HG02588 (cell line): Measurements from ENCODE around the gene KRTAP9-6.
"Not testable (repeated sequence)": the region's sequence is repeated elsewhere in the genome, so short reads cannot be mapped to it uniquely, and the experiment has no call there.

ENCODE experiments used
- ATAC-seq: cut with Tn5 transposase; IDR thresholded peaks from one replicate; pipeline ENCODE4 v1.9.1; 2021; ENCODE audit warnings: mild to moderate bottlenecking, moderate library complexity; ENCODE audit not compliant: unreplicated experiment

Gene KRTAP9-6, protein sequence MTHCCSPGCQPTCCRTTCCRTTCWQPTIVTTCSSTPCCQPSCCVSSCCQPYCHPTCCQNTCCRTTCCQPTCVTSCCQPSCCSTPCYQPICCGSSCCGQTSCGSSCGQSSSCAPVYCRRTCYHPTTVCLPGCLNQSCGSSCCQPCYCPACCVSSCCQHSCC

DNA sequence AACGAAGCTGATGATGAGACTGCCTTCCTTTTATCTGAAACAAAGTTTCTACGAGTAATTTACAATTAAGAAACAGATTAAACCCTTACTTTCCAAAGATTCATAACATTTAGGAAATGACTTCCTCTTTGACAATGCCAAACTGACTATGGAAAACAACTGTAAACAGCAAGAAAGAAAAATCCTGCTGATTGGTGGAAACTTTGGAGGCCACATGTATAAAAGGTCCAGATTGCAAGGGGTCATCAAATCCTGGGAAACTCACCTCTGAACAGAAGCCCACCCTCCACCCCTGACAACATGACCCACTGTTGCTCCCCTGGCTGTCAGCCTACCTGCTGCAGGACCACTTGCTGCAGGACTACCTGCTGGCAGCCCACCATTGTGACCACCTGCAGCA lies at the start of gene KRTAP9-6:
Gene KRTAP9-6, plus strand, starts transcription at position 301 of the 400 bp plus-strand sequence. Its CDS starts 0 bp downstream, at position 301.
- no peak for ATAC-seq

DNA sequence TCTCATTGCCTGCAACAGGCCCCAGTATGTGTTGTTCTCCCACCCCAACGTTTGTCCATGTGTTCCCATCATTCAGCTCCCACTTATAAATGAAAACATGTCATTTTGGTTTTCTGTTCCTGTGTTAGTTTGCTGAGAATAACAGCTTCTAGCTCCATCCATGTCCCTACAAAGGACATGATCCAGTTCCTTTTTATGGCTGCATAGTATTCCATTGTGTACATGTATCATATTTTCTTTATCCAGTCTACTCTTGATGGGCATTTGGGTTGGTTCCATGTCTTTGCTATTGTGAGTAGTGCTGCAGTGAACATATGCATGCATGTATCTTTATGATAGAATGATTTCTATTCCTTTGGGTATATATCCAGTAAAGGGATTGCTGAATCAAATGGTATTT lies 49.5 kb upstream of the KRTAP9-6 start:
- ATAC-seq: no peak

DNA sequence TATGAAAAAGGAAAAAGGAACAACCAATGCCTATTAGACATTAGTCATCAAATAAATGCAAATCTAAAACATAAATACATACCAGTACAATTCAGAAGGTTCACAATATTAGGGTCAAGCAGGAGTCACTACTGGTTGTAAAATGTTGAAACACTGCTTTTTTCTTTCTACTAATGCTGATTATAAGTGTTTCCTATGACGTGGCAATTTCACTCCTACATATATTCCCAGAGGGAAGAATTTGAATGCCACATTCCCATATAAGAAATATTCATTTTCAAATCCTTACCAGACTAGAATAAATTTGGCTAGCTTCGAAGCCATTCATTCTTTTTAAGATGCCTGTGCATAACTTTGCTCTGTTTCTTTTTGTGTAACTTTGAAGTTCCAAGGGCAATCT lies 41.4 kb upstream of the KRTAP9-6 start:
- no peak for ATAC-seq

DNA sequence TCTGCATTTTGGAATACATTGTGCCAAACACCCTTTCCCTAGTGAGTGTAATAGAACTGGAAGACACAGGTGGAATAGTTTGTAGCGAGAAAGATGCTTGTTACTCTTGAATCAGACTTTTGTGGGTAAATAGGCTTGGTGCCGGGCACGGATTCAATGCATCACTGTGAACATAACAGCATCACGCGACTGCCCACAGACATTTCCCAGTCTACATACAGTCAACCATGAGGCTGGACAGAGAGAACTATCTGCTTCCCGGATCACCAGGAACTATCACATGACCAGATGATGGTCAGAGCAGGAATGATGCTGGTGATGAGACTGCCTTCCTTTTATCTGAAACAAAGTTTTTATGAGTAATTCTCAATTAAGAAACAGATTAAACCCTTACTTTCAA lies 39.1 kb upstream of the KRTAP9-6 start:
- ATAC-seq: no peak

DNA sequence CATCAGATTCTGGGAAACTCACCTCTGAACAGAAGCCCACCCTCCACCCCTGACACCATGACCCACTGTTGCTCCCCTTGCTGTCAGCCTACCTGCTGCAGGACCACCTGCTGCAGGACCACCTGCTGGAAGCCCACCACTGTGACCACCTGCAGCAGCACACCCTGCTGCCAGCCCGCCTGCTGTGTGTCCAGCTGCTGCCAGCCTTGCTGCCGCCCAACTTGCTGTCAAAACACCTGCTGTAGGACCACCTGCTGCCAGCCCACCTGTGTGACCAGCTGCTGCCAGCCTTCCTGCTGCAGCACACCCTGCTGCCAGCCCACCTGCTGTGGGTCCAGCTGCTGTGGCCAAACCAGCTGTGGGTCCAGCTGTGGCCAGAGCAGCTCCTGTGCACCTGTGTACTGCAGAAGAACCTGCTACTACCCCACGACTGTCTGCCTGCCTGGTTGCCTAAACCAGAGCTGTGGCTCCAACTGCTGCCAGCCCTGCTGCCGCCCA lies 38.5 kb upstream of the KRTAP9-6 start, which contains the start of gene KRTAP9-2:
Gene KRTAP9-2, plus strand, starts transcription at position 51 of the 498 bp plus-strand sequence. Its CDS starts 7 bp downstream, at position 58.
- ATAC-seq: not testable (repeated sequence)

DNA sequence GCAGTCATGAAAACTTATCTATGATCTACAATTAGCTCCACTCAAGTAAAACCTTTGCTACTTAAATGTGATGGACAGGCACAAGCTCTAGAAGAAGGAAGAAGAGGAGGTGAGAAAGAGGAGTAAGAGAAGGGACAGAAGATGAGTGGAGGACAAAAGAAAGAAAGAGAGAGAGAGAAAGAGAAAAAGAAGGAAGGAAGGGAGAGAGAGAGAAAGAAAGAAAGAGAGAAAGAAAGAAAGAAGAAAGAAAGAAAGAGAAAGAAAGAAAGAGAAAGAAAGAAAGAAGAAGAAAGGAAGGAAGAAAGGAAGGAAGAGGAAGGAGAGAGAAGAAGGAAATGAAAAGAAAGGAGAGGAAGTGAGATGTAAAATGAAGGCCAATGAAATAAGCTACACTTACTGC lies 35.1 kb upstream of the KRTAP9-6 start:
- no peak for ATAC-seq

DNA sequence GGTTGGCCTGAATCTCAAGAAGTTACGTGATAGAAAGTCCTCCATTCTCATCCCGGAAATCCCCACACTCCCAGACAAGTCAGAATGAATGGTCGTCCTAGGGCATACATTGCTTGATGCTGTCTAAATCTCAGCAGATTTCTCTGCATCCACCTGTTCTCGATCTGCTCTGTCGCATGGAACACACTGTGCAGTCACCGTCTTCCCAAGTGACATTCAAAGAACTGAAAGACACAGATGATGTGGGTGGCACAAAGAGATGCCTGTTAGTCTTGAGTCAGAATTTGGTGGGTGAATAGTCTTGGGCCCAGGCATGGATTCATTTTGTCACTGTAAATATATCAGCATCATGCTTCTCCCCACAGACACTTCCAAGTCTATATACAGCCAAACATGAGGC lies 33.4 kb upstream of the KRTAP9-6 start:
- ATAC-seq: no peak

DNA sequence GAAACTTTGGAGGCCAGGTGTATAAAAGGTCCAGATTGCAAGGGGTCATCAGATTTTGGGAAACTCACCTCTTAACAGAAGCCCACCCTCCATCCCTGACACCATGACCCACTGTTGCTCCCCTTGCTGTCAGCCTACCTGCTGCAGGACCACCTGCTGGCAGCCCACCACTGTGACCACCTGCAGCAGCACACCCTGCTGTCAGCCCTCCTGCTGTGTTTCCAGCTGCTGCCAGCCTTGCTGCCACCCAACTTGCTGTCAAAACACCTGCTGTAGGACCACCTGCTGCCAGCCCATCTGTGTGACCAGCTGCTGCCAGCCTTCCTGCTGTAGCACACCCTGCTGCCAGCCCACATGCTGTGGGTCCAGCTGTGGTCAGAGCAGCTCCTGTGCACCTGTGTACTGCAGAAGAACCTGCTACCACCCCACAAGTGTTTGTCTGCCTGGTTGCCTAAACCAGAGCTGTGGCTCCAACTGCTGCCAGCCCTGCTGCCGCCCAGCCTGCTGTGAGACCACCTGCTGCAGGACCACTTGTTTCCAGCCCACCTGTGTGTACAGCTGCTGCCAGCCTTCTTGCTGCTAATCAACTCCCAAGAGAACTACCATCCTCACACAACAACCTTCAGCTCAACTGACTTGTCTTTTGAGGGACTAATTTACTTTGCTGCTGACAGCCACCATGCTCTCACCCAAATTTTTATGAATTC lies 32.6 kb upstream of the KRTAP9-6 start, which contains the start of gene KRTAP9-3:
Gene KRTAP9-3, plus strand, starts transcription at position 51 of the 707 bp plus-strand sequence. Its CDS starts 53 bp downstream, at position 104.
- ATAC-seq: not testable (repeated sequence)

DNA sequence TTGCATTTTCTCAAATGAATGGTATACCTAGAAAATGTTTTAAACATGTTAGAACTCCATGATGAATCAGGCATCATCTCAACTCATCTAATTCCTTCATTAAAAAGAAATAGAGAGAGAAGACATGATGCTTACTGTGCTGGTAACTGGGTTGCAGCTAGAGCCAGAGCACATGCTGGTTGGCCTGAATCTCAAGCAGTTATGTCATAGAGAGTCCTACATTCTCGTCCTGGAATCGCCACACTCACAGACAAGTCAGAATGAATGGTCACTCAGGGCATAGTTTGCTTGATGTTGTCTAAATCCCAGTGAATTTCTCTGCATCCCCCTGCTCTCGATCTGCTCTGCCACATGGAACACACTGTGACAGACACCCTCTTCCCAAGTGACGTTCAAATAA lies 28.1 kb upstream of the KRTAP9-6 start:
- not testable (repeated sequence) for ATAC-seq

DNA sequence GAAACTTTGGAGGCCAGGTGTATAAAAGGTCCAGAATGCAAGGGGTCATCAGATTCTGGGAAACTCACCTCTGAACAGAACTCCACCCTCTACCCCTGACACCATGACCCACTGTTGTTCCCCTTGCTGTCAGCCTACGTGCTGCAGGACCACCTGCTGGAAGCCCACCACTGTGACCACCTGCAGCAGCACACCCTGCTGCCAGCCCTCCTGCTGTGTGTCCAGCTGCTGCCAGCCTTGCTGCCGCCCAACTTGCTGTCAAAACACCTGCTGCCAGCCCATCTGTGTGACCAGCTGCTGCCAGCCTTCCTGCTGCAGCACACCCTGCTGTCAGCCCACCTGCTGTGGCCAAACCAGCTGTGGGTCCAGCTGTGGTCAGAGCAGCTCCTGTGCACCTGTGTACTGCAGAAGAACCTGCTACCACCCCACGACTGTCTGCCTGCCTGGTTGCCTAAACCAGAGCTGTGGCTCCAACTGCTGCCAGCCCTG lies 27.2 kb upstream of the KRTAP9-6 start, which contains the start of gene KRTAP9-8:
Gene KRTAP9-8, plus strand, starts transcription at position 51 of the 489 bp plus-strand sequence. Its CDS starts 53 bp downstream, at position 104.
- not testable (repeated sequence) for ATAC-seq

DNA sequence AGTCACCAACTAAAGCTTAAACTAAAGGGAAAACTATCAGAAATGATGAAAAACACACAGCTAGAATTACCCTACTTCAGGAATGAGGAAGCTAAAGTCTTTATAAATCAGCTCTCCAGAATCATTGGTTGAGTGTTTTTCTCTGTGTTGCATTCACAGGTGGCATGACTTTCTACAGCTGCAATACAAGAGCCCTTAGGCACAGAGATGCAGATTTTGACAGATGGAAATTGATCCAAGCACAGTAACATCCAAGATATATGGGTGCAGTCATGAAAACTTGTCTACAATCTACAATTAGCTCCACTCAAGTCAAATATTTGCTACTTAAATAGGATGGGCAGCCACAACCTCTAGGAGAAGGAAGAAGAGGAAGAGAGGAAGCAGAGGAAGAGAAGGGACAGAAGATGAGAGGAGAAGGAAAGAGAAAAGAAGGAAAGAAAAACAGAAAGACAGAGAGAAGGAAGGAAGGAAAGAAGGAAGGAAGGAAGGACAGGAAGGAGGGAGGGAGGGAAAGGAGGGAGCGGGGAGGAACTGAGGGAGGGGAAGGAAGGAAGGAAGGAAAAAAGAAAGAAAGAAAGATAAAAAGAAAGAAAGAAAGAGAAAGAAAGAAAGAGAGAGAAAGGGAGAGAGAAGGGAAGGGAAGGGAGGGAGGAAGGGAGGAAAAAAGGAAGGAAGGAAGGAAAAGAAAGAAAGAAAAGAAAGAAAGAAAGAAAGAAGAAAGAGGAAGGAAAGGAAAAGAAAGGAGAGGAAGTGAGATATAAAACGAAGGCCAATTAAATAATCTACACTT lies 18.0 kb upstream of the KRTAP9-6 start:
- not testable (repeated sequence) for ATAC-seq

DNA sequence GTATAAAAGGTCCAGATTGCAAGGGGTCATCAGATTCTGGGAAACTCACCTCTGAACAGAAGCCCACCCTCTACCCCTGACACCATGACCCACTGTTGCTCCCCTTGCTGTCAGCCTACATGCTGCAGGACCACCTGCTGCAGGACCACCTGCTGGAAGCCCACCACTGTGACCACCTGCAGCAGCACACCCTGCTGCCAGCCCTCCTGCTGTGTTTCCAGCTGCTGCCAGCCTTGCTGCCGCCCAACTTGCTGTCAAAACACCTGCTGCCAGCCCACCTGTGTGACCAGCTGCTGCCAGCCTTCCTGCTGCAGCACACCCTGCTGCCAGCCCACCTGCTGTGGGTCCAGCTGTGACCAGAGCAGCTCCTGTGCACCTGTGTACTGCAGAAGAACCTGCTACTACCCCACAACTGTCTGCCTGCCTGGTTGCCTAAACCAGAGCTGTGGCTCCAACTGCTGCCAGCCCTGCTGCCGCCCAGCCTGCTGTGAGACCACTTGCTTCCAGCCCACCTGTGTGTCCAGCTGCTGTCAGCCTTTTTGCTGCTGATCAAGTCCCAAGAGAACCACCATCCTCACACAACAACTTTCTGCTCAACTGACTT lies 15.4 kb upstream of the KRTAP9-6 start, which contains the start of gene KRTAP9-4:
Gene KRTAP9-4, plus strand, starts transcription at position 51 of the 604 bp plus-strand sequence. Its CDS starts 34 bp downstream, at position 85.
- ATAC-seq: not testable (repeated sequence)

DNA sequence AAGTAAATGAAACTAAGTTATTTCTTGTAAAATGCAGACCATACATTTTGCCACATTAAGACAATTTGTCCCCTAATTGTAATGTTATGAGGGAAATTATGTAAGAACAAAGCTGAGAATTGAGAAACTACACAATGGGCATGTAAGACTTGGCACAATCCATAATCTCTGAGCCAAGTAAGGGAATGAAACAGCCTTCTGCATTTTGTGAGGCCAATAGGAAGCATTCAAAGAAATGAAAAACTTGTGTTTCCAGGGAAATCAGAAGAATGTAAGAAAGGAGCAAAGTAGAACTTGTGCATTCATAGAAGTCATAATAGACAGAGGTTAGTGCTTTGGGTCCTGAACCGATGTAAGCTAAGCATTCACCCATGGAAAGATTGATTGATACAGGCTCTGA lies 13.9 kb upstream of the KRTAP9-6 start:
- no peak for ATAC-seq

DNA sequence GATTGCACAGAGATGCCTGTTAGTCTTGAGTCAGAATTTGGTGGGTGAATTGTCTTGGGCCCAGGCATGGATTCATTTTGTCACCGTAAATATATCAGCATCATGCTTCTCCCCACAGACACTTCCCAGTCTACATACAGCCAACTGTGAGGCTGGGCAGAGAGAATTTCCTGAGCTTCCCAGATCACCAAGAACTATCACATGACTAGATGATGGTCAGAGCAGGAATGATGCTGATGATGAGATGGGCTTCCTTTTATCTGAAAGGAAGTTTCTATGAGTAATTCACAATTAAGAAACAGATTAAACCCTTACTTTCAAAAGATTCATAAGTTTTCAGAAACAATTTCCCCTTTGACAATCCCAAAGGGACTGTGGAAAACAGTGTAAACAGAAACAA lies 10.3 kb upstream of the KRTAP9-6 start:
- no peak for ATAC-seq

DNA sequence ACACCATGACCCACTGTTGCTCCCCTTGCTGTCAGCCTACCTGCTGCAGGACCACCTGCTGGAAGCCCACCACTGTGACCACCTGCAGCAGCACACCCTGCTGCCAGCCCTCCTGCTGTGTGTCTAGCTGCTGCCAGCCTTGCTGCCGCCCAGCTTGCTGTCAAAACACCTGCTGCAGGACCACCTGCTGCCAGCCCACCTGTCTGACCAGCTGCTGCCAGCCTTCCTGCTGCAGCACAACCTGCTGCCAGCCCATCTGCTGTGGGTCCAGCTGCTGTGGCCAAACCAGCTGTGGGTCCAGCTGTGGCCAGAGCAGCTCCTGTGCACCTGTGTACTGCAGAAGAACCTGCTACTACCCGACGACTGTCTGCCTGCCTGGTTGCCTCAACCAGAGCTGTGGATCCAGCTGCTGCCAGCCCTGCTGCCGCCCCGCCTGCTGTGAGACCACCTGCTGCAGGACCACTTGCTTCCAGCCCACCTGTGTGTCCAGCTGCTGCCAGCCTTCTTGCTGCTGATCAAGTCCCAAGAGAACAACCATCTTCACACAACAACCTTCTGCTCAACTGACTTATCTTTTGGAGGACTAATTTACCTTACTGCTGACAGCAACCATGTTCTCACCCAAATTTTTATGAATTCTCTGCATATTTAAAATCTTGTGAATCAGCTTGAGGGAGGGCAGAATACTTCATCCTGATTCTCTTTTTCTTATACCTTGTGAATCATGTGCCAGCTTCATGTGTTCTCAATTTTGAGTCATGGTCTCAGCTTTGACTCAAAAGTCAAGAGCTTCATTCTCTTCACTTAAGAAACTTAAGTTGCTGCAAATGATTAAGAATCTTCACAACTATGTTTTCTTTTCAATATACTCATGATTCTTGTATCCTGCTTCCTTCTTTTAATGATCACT lies 9.5 kb upstream of the KRTAP9-6 start, which contains the start of gene KRTAP9-9:
Gene KRTAP9-9, plus strand, starts transcription at position 4 of the 910 bp plus-strand sequence.
- not testable (repeated sequence) for ATAC-seq

DNA sequence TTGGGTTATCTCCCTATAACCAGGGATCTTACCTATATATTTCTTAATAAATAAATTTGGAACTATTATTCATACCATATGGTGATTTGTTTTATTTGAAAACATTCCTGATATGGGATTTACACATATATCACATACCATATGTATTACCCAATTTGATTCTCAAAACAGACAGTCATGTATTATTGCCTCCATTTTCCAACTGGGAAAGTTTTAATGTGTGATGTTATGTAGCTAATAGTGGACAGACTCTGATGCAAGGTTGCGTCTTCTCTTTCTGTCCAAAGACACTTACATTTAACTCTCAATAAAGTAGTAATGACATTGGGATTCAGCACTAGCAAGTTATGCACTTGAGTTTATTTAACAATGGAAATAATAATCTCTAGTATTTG lies 8.9 kb upstream of the KRTAP9-6 start:
- no peak for ATAC-seq

DNA sequence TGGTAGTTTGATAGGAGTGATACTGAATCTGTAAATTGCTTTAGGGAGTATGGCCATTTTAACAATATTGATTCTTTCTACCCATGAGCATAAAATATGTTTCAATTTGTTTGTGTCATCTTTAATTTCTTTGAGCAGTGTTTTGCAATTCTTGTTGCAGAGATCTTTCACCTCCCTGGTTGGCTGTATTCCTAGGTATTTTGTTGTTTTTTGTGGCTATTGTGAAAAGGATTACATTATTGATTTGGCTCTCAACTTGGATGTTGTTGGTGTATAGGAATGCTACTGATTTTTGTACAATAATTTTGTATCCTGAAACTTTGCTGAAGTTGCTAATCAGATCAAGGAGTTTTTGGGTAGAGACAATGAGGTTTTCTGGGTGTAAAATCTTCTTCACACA lies 6.8 kb upstream of the KRTAP9-6 start:
- ATAC-seq: no peak

DNA sequence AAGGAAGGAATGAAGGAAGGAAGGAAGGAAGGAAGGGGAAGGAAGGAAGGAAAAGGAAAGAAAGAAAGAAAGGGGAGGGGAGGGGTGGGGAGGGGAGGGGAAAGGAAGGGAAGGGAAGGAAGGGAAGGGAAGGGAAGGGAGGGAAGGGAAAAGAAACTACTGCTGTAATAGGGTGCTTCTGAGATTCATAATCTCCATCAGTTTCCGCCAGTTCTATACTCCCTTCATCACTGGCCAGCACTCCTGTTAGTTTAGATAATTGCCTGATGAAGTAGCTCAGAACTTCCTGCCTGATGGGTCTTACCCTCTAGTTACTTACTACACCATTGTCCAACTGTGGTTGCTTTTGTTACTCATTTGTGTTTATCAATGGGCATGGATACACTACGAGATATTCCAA lies 2.0 kb upstream of the KRTAP9-6 start:
- ATAC-seq: no peak

DNA sequence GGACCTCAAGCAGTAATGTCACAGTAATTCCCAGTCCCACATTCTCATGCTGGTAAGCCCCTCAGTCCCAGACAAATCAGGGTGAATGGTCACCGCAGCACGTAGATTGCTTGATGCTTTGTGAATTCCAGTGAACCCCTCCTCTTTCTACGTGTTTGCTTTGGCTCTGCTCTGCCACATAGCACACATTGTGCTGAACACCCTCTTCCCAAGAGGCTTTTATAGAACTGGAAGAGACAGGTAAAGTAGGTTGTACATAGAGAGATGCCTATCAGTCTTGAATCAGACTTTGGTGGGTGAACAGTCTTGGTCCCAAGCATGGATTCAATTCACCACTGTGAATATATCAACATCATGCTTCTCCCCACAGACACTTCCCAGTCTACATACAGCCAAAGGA lies 579 bp upstream of the KRTAP9-6 start:
- no peak for ATAC-seq
